ENCODE measurements around the gene LONP2. TPM values are rescaled to one million over a fixed set of nuclear protein-coding genes. Genes with fewer than 3 reads are reported as not detected.
"Not testable (repeated sequence)": the region's sequence is repeated elsewhere in the genome, so short reads cannot be mapped to it uniquely, and the experiment has no call there.

LONP2 gene
- total and polyA plus RNA-seq, 7 experiments from 2014 or later: 37.8 to 124 (median 81.5) TPM

- Mint-ChIP-seq H3K27me3 (no peaks in the 10 kb centered on the region), H3K4me3 (no peak overlapping the region), H3K36me3 (peaks cover 0 to 5% (median 0%) of the 10 kb centered on the region in 5 donors), H3K27ac (no peak overlapping the region), H3K9me3 (peaks cover 0 to 9% (median 0%) of the 10 kb centered on the region in 11 donors), H3K4me1 (peaks cover 0 to 21% (median 0%) of the 10 kb centered on the region in 7 donors)
- H3K9me3 ChIP-seq (ENCODE audit: control insufficient read depth in 2 of 3, low read length in 3 of 3): no peaks in the 10 kb centered on the region
- no peaks in the 10 kb centered on the region for H3K4me1 ChIP-seq (ENCODE audit: control insufficient read depth in 2 of 2, insufficient read depth in 2 of 2, low read length in 2 of 2)
- POLR2A ChIA-PET: interaction anchor here (1.0 kb wide), 1 partner anchor 149 kb away, joined by 3 read pairs; no protein-coding TSS in a partner anchor
- DNase-seq: no peak
- H3K27me3 ChIP-seq (ENCODE audit: control insufficient read depth in 2 of 2, insufficient read depth in 2 of 2, low read length in 2 of 2): no peaks in the 10 kb centered on the region
- no peaks in the 10 kb centered on the region for H3K36me3 ChIP-seq (ENCODE audit: control insufficient read depth in 2 of 3, insufficient read depth in 3 of 3, low read length in 3 of 3)
- H3K27ac ChIP-seq (ENCODE audit: low read depth, low read length): no peak overlapping the region
- intact Hi-C loops (cut with micrococcal nuclease): loop anchor here in 1 of 2 donors (10.0 kb wide), 1 partner anchor 319 kb away; no protein-coding TSS in a partner anchor
- CTCF ChIA-PET: no interaction called here
- no peak for ATAC-seq
- no peak overlapping the region for H3K4me3 ChIP-seq (ENCODE audit: low read length)
Measured at GRCh38 chr16:48235556-48236136, 8.5 kb upstream of the LONP2 start.

DNA sequence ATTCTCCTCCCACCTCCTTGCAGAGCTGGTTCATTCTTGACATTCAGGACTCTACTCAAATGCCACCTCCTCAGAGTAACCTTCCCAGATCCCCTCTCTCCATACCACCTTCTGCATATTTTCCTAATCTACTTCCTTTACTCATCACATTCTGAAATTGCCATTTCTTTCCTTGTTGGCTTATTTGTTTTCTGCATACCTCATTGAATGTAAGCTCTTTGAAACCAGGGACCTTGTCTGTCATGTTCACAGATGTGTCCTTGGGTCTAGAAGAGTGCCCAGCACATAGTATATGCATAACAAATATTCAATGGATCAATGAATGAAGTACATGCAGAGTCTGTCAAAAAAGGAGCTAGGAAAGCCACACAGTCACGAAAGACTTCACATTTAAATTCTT is 7.8 kb upstream of the LONP2 start:
- Histone ChIP-seq H3K36me3 (ENCODE audit: control insufficient read depth in 2 of 3, insufficient read depth in 3 of 3, low read length in 3 of 3) (no peaks in the 10 kb centered on the region), H3K4me3 (ENCODE audit: low read length) (no peak overlapping the region), H3K27me3 (ENCODE audit: control insufficient read depth in 2 of 2, insufficient read depth in 2 of 2, low read length in 2 of 2) (no peaks in the 10 kb centered on the region), H3K27ac (ENCODE audit: low read depth, low read length) (no peak overlapping the region), H3K9me3 (ENCODE audit: control insufficient read depth in 2 of 3, low read length in 3 of 3) (no peaks in the 10 kb centered on the region), H3K4me1 (ENCODE audit: control insufficient read depth in 2 of 2, insufficient read depth in 2 of 2, low read length in 2 of 2) (no peaks in the 10 kb centered on the region)
- H3K4me1 Mint-ChIP-seq: peaks cover 0 to 20% (median 0%) of the 10 kb centered on the region in 7 donors
- POLR2A ChIA-PET: no interaction called here
- H3K36me3 Mint-ChIP-seq: peaks cover 0 to 5% (median 0%) of the 10 kb centered on the region in 5 donors
- CTCF ChIA-PET: no interaction called here
- H3K4me3 Mint-ChIP-seq: no peak overlapping the region
- ATAC-seq (no peak), DNase-seq (no peak)
- H3K27me3 Mint-ChIP-seq: no peaks in the 10 kb centered on the region
- H3K27ac Mint-ChIP-seq: no peak overlapping the region
- peaks cover 0 to 9% (median 0%) of the 10 kb centered on the region in 11 donors for H3K9me3 Mint-ChIP-seq
- intact Hi-C loops (cut with micrococcal nuclease): loop anchor here in 1 of 2 donors (10.0 kb wide), 1 partner anchor 319 kb away; no protein-coding TSS in a partner anchor

- H3K27me3 Mint-ChIP-seq; H3K27me3 ChIP-seq (ENCODE audit: control insufficient read depth in 2 of 2, insufficient read depth in 2 of 2, low read length in 2 of 2); H3K9me3 ChIP-seq (ENCODE audit: control insufficient read depth in 2 of 3, low read length in 3 of 3); H3K27ac ChIP-seq (ENCODE audit: low read depth, low read length); H3K36me3 ChIP-seq (ENCODE audit: control insufficient read depth in 2 of 3, insufficient read depth in 3 of 3, low read length in 3 of 3); H3K4me1 ChIP-seq (ENCODE audit: control insufficient read depth in 2 of 2, insufficient read depth in 2 of 2, low read length in 2 of 2); ATAC-seq; POLR2A ChIA-PET; H3K27ac Mint-ChIP-seq; H3K36me3 Mint-ChIP-seq; DNase-seq; H3K4me3 ChIP-seq (ENCODE audit: low read length); CTCF ChIA-PET: not testable (repeated sequence)
- Mint-ChIP-seq H3K9me3 (peaks cover 0 to 12% (median 0%) of the 10 kb centered on the region in 11 donors), H3K4me1 (peaks cover 5 to 17% (median 11%) of the 10 kb centered on the region in 7 donors), H3K4me3 (peak overlapping the region in 2 of 10 donors; percentile 8 to 55)
- intact Hi-C loops (cut with micrococcal nuclease): loop anchor here in 1 of 2 donors (5.0 kb wide), 1 partner anchor 1358 kb away; the partner anchor contains the start of gene GPT2
Measured at GRCh38 chr16:48240147-48240546, 4.0 kb upstream of the LONP2 start.

- Histone ChIP-seq H3K27me3 (ENCODE audit: control insufficient read depth in 2 of 2, insufficient read depth in 2 of 2, low read length in 2 of 2) (no peaks in the 10 kb centered on the region), H3K36me3 (ENCODE audit: control insufficient read depth in 2 of 3, insufficient read depth in 3 of 3, low read length in 3 of 3) (no peaks in the 10 kb centered on the region), H3K4me3 (ENCODE audit: low read length) (peak overlapping the region; percentile 78), H3K27ac (ENCODE audit: low read depth, low read length) (peak overlapping the region; percentile 78), H3K4me1 (ENCODE audit: control insufficient read depth in 2 of 2, insufficient read depth in 2 of 2, low read length in 2 of 2) (peaks cover 25 to 27% of the 10 kb centered on the region in 2 donors), H3K9me3 (ENCODE audit: control insufficient read depth in 2 of 3, low read length in 3 of 3) (no peaks in the 10 kb centered on the region)
- intact Hi-C loops (cut with micrococcal nuclease): loop anchor here (1.0 to 5.0 kb wide), 17 partner anchors 73 to 1556 kb away; partner anchors contain the start of genes DNAJA2 (in 2 of the 2), ITFG1 (in 2 of the 2), PHKB (in 2 of the 2) and SIAH1 (in 2 of the 2)
- Mint-ChIP-seq H3K4me3 (peak overlapping the region; percentile 93 to 100 (median 96)), H3K4me1 (peaks cover 29 to 57% (median 48%) of the 10 kb centered on the region in 7 donors), H3K9me3 (peaks cover 0 to 8% (median 0%) of the 10 kb centered on the region in 11 donors), H3K27ac (peak overlapping the region; percentile 89 to 98 (median 95)), H3K27me3 (no peaks in the 10 kb centered on the region), H3K36me3 (peaks cover 0 to 10% (median 0%) of the 10 kb centered on the region in 5 donors)
- DNase-seq (no peak), ATAC-seq (no peak)
- ChIA-PET POLR2A (interaction anchor here (0.7 to 1.1 kb wide), 2 partner anchors 368 to 1270 kb away, joined by 3 read pairs; no protein-coding TSS in a partner anchor), CTCF (no interaction called here)
Measured at GRCh38 chr16:48244863-48245195, 729 bp downstream of the LONP2 start.

- intact Hi-C loops (cut with micrococcal nuclease): loop anchor here in 1 of 2 donors (5.0 kb wide), 1 partner anchor 121 kb away; no protein-coding TSS in a partner anchor
- DNase-seq (no peak), ATAC-seq (no peak)
- ChIA-PET POLR2A (no interaction called here), CTCF (no interaction called here)
- Histone ChIP-seq H3K9me3 (ENCODE audit: control insufficient read depth in 2 of 3, low read length in 3 of 3) (no peaks in the 10 kb centered on the region), H3K36me3 (ENCODE audit: control insufficient read depth in 2 of 3, insufficient read depth in 3 of 3, low read length in 3 of 3) (no peaks in the 10 kb centered on the region), H3K4me3 (ENCODE audit: low read length) (no peak overlapping the region), H3K27ac (ENCODE audit: low read depth, low read length) (peak overlapping the region; percentile 78), H3K27me3 (ENCODE audit: control insufficient read depth in 2 of 2, insufficient read depth in 2 of 2, low read length in 2 of 2) (no peaks in the 10 kb centered on the region), H3K4me1 (ENCODE audit: control insufficient read depth in 2 of 2, insufficient read depth in 2 of 2, low read length in 2 of 2) (peaks cover 25 to 27% of the 10 kb centered on the region in 2 donors)
- H3K4me3 Mint-ChIP-seq: peak overlapping the region; percentile 51 to 100 (median 96)
- peak overlapping the region in 6 of 9 donors; percentile 8 to 93 (median 58) for H3K27ac Mint-ChIP-seq
- peaks cover 0 to 4% (median 0%) of the 10 kb centered on the region in 11 donors for H3K9me3 Mint-ChIP-seq
- peaks cover 0 to 10% (median 0%) of the 10 kb centered on the region in 5 donors for H3K36me3 Mint-ChIP-seq
- peaks cover 35 to 64% (median 56%) of the 10 kb centered on the region in 7 donors for H3K4me1 Mint-ChIP-seq
- no peaks in the 10 kb centered on the region for H3K27me3 Mint-ChIP-seq
Measured at GRCh38 chr16:48246066-48246465, 2.0 kb downstream of the LONP2 start.

DNA sequence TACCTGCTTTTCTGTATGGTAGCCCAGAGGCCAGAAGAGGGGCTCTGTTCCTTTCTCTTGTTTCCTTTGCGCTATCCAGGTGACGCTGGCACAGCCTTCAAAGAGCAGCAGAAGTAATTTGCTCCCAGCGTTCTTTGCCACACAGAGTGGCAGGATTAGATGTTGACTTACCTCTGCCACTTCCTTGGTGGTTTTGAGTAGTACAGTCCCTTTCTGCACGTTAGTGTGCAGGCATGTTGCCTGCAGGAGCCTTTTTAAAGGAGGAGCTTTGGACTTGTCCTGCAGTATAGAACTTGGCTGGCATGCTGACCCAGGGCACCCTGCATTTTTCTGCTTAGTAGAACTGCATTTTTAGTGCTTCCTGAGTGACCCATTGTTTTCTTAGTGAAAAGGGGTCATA is 3.2 kb downstream of the LONP2 start, which contains the start of gene ABCC11:
Gene ABCC11 (minus strand): TSS at position 229 of the 400 bp plus-strand sequence. CDS start 15,618 bp downstream, outside the sequence.
- CTCF ChIA-PET: no interaction called here
- Mint-ChIP-seq H3K4me3 (peak within 1 kb of the TSS; percentile 1 to 100 (median 96)), H3K27me3 (no peaks in the 10 kb centered on the region), H3K27ac (peak within 1 kb of the TSS in 7 of 9 donors; percentile 6 to 93 (median 77)), H3K9me3 (peaks cover 0 to 4% (median 0%) of the 10 kb centered on the region in 11 donors), H3K36me3 (peaks cover 0 to 10% (median 0%) of the 10 kb centered on the region in 5 donors), H3K4me1 (peaks cover 38 to 74% (median 66%) of the 10 kb centered on the region in 7 donors)
- H3K9me3 ChIP-seq (ENCODE audit: control insufficient read depth in 2 of 3, low read length in 3 of 3): no peaks in the 10 kb centered on the region
- H3K36me3 ChIP-seq (ENCODE audit: control insufficient read depth in 2 of 3, insufficient read depth in 3 of 3, low read length in 3 of 3): peaks cover 0 to 5% (median 0%) of the 10 kb centered on the region in 3 experiments
- H3K27ac ChIP-seq (ENCODE audit: low read depth, low read length): no peak within 1 kb of the TSS
- H3K27me3 ChIP-seq (ENCODE audit: control insufficient read depth in 2 of 2, insufficient read depth in 2 of 2, low read length in 2 of 2): no peaks in the 10 kb centered on the region
- no peak within 1 kb of the TSS for H3K4me3 ChIP-seq (ENCODE audit: low read length)
- POLR2A ChIA-PET: interaction anchor here (0.6 to 1.1 kb wide), 4 partner anchors 20 to 1418 kb away, joined by 3 to 8 read pairs (median 6); no protein-coding TSS in a partner anchor
- intact Hi-C loops (cut with micrococcal nuclease): loop anchor here in 1 of 2 donors (5.0 kb wide), 1 partner anchor 120 kb away; no protein-coding TSS in a partner anchor
- DNase-seq: peak in 1 of 9 donors; percentile 8
- no peak for ATAC-seq
- H3K4me1 ChIP-seq (ENCODE audit: control insufficient read depth in 2 of 2, insufficient read depth in 2 of 2, low read length in 2 of 2): peaks cover 25 to 27% of the 10 kb centered on the region in 2 donors

All from naive thymus-derived CD4-positive, alpha-beta T cell (primary cell).